Body of pancreas (tissue), 4 donors: Measurements from ENCODE around the gene SCAP.

ENCODE experiments used
- CTCF ChIP-seq, 7 experiments: fragments of 450-650 bp in 4 of 7; fragments of 200-600 bp in 3 of 7; sonication (generic) in 3 of 7; IDR thresholded peaks; one replicate each; pipeline ENCODE4 v1.5.1; 2016 to 2019; ENCODE audit warnings: antibody characterized with exemption in 7 of 7
- POLR2A ChIP-seq, 3 donors: fragments of 450-650 bp; IDR thresholded peaks; one replicate each; pipeline ENCODE4 v1.6.1; 2016; ENCODE audit warnings: antibody characterized with exemption in 3 of 3, mild to moderate bottlenecking in 2 of 3

- TF ChIP-seq CTCF (IDR thresholded peaks at IDR 0.05): no peak
- TF ChIP-seq POLR2A (IDR thresholded peaks at IDR 0.05): no peak
These were observed 69.7 kb downstream of the SCAP start for GRCh38 chr3:47405820-47406761.
